ENCODE results near the gene CREB1.
"Not testable (repeated sequence)": the region's sequence is repeated elsewhere in the genome, so short reads cannot be mapped to it uniquely, and the experiment has no call there.

The CREB1 gene
- 96.7 to 175 (median 103) reads per million in 3 experiments for total RNA-seq

DNA sequence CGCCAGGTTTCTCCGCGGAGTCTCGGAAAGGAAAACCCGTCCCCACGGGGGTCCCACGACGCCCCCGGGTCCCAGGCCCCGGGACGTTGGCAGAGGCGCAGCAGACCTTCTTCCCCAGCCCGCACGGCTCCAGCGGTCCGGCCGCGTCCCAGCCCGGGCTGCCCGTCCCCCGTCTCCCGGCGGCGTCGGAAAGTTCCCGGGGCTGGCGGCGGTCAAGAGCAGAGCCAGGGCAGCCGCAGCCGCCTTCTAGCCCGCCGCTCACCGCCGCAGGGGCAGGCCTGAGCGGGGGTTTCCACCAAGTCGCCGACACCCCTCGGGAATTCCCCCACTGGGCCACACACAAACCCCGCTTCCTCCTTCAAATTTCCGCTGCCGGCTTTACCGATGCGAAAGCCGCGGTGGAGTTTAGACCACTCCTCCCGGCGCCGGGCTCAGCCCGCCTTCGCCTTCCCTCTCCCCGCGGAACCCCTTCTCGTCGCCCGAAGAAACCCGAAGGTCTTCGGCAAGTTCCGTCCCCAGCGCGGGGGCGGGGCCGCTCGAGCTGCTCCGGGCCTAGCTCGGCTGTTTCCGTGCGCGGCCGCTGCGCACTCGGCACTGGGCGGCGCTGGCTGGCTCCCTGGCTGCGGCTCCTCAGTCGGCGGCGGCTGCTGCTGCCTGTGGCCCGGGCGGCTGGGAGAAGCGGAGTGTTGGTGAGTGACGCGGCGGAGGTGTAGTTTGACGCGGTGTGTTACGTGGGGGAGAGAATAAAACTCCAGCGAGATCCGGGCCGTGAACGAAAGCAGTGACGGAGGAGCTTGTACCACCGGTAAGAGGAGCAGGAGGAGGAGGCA is at the start of gene CREB1:
Gene CREB1 (plus strand): TSS at position 633 of the 830 bp plus-strand sequence. CDS start 25,674 bp downstream, outside the sequence.
- DNase-seq: peak; percentile 100

DNA sequence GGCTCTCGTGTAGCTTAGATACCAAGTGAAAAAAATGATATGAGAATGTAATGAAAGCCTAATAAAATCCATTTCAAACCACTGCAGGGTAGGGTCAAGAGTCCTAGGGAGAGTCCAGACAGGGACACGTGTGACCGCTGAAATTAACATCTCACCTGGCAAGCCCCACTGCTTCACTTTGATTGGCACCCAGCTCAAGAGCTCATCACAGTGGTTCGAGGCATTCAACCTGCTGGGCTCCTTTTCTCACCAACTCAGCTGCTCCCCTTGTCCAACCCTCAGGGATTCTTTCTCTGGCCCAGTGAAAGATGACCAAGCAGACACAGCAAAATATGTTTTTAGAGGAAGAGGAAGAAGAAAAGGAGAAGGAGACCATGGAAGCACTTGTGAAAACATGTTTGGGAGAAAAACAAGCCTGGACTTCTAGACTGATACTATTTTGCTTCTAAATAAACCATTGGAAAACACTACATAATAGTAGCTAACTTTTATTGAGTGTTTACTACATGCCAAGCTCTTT is 49.2 kb upstream of the CREB1 start:
- DNase-seq: no peak

- DNase-seq: no peak
Measured at GRCh38 chr2:207481924-207482323, 47.8 kb upstream of the CREB1 start.

DNA sequence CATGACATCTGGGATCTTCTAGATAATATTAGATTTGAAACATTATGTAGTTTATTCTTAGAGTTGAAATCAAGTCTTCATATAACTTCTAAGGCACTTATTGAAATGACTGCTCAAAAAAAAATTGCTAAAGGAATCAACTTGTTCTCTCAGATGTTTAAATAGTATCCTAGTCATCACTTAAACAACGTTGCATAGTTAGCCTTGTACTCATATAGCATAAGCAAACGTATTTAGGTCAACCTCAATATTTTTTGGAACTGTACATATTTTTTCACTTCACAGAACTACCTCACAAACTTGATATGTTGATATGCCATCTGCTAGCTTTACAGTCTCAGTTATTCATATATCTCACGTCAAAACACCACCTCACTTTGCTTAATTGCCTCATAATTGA is 47.1 kb upstream of the CREB1 start:
- DNase-seq: no peak

- DNase-seq: no peak
Measured at GRCh38 chr2:207483066-207483465, 46.7 kb upstream of the CREB1 start.

DNA sequence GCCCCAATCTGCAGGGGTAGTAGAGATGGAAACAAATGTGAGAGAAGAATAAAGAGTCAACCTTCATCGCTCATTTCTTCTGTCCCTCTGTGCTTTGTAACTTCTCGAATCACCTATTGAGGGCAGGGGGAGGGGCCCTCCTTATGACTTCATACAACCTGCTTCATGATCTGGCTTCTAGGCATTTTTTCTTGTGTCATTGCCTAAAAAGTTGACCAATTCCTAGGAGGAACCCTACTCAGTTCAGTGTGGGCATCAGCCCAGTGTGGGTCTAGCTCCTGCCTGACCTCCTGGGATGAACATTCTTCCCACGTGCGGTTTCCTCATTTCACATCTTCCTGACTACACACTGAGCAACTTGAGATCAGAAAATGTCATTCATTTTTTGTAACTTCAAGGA is 46.3 kb upstream of the CREB1 start:
- no peak for DNase-seq

- DNase-seq: no peak
Measured at GRCh38 chr2:207484444-207485391, 45.0 kb upstream of the CREB1 start.

DNA sequence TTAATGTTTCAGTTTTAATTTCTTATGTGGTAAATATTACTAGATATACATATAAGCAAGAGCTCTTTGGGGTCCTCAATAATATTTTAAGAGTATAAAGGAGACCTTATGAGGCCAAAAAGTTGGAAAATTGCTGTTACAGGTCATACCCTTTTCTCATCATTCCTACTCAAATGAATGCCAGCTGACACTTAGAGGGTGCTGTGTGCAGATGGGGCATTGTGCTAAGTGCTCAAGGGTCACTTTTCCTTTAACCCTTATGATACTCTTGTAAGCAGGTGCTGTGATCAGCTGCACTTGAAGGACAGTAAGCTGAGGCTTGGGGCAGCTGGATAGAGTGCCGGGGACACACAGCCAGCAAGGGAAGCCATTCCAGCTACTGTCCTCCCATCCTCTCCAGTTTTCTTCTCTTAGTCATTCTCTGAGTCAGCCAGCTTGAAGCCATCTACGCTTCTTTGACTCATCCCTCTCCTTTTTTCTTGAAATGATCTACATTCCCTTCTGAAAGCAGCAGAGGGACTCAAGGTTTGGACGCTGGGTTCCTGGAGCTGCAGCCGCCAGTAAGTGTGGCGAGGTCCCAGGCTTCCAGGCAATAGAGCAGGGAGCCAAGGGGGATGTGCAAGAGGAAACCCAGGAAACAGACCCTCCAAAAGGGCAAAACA is 42.0 kb upstream of the CREB1 start:
- DNase-seq: no peak

DNA sequence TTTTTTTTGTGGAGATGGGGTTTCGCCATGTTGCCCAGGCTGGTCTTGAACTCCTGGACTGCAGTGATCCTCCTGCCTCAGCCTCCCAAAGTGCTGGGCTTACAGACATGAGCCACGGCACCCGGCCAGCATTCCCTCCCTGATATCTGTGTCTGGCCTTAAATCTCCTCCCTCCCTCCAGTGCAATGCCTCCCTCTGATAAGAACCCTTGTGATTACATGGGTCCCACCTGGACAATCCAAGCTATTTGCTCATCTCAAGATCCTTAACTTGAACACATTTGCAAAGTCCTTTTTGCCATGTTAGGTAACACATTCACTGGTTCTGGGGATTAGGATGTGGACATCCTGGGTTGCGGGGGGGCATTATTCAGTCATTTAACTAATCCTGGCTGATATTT is 40.5 kb upstream of the CREB1 start:
- DNase-seq: no peak

GRCh38 chr2:207490441-207490840 is 39.3 kb upstream of the CREB1 start:
- DNase-seq: no peak

GRCh38 chr2:207491086-207491485 is 38.7 kb upstream of the CREB1 start:
- no peak for DNase-seq

DNA sequence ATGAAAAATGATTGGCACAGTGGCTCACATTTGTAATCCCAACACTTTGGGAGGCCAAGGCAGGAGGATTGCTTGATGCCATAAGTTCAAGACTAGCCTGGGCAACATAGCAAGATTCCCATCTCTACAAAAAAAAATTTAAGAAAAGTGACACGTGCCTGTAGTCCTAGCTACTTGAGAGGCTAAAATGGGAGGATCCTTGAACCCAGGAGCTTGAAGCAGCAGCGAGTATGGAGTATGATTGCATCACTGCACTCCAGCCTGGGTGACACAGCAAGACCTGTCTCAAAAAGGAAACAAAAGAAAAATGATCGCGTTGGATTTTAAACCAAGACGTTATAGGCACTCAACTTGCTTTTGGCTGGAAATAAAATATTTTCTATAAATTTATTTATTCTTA is 37.8 kb upstream of the CREB1 start:
- DNase-seq: no peak

DNA sequence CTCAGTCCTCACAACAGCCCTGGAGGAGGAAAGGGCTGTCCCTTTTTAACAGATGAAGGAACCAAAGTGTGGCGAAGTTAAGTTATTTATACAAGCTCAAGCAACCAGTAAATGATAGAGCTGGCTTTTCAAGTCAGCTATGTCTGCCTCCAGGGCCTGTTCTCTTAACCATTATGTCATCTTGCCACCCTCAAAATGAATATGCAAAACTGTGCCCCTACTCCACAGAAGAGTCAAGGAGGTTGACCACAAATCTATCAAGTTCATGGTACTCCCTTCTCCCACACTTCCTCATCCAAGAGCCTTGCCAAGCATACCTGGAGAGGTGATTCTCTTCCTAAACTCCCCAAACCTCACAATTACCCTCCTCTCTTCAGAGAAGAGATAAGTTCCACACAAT is 37.3 kb upstream of the CREB1 start:
- DNase-seq: no peak

GRCh38 chr2:207494137-207494536 is 35.6 kb upstream of the CREB1 start:
- DNase-seq: no peak

DNA sequence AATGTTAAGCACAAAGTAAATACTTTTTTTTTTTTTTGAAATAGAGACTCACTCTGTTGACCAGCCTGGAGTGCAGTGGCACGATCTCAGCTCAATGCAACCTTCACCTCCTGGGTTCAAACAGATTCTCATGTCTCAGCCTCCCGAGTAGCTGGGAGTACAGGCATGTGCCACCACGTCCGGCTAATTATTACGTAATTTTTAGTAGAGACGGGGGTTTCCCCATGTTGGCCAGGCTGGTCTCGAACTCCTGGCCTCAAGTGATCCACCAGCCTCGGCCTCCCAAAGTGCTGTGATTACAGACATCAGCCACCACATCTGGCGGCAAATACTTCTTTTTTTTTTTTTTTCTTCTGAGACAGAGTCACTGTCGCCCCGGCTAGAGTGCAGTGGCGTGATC is 32.8 kb upstream of the CREB1 start:
- DNase-seq: not testable (repeated sequence)

DNA sequence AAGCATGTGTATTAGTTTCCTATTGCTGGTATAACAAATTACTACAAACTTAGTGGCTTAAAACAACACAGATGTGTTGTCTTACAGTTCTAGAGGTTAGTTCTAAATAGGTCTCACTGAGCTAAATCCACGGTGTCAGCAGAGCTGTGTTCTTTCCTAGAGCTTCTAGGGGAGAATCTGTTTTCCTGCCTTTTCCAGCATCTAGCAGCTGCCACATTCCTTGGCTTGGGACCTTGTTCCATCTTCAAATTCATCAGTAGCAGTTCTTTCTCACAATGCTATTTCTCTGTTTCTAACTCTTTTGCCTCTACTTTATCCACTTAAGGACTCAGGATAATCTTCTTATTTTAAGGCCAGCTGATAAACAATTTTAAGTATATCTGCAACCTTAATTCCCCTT is 32.2 kb upstream of the CREB1 start:
- DNase-seq: no peak

DNA sequence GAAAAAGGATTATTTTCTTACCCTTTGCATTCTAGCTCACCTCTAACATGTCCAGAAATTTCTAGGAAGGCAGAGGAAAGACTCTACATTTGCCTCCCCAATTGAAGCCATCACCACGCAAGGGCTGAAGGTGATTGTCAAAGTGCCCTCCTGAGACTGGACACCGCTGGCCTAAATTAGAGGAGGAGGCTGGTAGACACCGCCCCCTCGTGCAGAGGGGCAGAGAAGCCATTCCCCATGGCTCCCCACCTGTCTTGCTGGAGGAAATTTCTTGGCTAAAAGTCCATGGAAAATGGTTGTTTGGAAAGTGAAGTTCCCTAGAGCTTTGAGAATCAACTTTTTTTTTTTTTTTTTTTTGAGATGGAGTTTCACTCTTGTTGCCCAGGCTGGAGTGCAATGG is 31.3 kb upstream of the CREB1 start:
- no peak for DNase-seq

DNA sequence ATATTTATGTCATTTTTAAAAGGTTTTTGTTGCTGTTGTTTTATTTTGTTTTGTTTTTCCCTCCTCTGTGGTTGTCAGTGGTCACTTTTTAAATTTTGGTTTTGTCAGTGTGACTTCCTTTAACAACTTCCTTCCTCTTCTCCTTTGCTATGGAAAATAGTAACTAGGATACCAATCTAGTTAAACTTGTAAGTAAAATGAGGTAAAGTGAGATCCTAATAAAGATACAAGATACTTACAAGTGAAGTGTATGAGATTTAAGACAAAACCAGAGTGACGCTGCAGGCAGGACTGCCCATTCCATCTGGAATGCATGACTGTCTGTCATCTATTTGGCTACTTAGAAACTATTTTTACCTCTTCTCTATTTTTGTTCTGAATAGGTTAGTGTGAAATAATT is 30.6 kb upstream of the CREB1 start:
- DNase-seq: no peak

GRCh38 chr2:207501802-207502576 is 27.8 kb upstream of the CREB1 start:
- DNase-seq: no peak

GRCh38 chr2:207502577-207503198 is 27.1 kb upstream of the CREB1 start:
- DNase-seq: no peak

GRCh38 chr2:207503234-207503633 is 26.5 kb upstream of the CREB1 start:
- no peak for DNase-seq
